DMS79 (cell line): Measurements from ENCODE around the gene NUP98.

ENCODE experiments used
- DNase-seq: peaks from one replicate; lab custom pipeline; 2025; lab: John Stamatoyannopoulos, UW

The NUP98 gene

GRCh38 chr11:3797329-3798090, at the start of gene NUP98:
Gene NUP98, minus strand, starts transcription at chr11:3797554. Its CDS starts 15,437 bp downstream, at chr11:3782117.
- DNase-seq = peak; percentile 99

- DNase-seq = no peak
Measured at GRCh38 chr11:3845670-3846069, 48.3 kb upstream of the NUP98 start.

- DNase-seq = no peak
Measured at GRCh38 chr11:3845246-3845645, 47.9 kb upstream of the NUP98 start.

DNA sequence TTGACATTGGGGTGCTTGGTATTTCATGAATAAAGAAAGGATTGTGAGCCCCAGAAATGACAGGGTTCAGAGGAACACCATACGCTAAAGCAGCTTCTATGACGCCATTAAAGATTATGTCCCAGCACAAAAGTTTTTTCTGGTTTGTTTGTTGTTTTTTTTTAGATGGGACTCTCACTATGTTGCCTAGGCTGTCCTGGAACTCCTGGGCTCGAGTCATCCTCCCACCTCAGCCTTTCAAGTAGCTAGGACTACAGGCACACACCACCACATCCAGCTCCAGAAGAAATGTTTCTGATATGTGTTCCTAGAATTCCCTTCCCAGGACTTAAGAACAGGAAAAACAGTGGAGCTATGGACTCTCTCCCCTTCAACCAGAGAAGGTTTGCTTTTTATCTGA, 46.0 kb upstream of the NUP98 start:
- DNase-seq = no peak

- DNase-seq = peak; percentile 50
Measured at GRCh38 chr11:3841426-3842350, 44.3 kb upstream of the NUP98 start.

- DNase-seq = no peak
Measured at GRCh38 chr11:3840870-3841425, 43.6 kb upstream of the NUP98 start, which contains the start of gene RHOG. Gene RHOG, minus strand, starts transcription at chr11:3840959. Its CDS starts 12,821 bp downstream, at chr11:3828138.

DNA sequence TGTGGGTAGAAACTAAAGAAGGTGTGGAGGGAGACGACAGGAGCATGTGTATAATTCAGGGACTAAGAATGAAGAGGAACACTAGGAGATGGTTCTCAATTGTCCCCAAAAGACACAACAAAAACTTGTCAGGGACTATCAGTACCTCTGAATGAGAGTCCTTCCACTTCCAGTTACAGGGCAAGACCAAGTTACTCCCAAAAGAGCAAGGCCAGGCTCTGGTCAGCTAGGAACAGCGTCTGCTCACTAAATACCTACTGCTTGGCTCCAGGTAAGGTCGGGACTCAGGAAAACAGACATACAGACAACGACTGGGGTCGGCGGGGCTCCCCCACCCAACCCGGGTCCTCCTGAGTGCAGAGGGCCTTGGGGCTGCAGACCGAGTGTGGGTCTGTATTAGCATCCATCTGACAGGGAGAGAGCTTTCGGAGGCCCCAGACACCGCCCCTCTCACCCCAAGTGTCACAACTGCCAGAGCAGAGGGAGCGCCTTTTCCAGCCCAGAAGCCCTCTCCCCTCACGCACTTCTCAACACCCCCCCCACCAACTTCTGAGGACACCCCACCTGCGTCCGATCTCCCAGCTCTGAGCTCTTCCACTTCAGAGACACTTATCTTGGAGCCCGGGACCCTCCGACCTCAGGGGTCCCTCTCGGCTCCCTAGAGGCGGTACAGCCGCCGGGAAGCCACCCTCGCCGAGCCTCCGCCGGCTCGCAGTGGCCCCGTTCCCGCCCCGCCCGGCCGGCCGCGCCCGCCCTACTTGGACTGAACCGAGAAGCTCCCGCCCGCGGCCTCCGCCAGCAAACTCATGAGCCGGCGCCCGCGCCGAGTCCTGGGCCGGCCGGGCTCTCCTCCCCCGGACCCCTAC, 42.9 kb upstream of the NUP98 start:
- no peak for DNase-seq

DNA sequence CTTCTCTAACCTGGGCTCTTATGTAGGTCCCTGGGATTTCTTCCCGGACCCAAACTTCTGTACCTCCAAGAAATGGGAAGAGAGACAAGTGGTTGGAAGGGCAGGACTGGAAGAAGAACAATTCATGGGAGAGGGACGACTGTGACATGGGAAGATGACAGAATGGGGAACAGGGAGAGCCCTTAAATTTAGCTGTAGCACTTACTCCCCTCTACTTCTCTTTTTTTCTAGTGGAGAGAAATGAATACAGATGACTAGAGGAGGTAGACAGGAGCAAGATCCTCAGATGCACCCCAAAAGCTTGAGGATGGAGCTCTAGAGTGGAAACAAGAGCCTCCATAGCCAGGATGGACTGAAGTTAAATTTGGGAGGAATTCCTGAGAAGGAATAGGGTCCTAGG, 41.1 kb upstream of the NUP98 start:
- DNase-seq = no peak

DNA sequence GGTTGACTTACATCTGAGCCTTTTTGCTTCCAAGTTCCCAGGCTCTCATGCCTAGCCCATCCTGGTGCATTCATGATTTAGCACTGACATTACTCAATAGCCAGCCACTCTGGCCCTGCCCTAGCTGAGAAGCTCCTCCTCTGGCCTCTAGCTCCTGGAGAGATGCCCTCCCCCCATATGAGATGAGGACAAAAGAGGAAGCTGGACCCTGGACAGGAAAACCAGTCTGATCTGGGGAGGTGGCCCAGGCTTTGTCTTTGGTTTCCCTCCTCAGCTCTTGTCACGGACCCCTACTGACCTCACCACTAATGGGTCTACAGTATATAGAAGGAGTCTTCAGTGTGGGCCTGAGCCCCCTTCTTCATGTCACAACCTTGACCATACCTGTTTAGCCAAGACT, 40.4 kb upstream of the NUP98 start:
- no peak for DNase-seq

GRCh38 chr11:3836903-3837302, 39.5 kb upstream of the NUP98 start:
- DNase-seq = no peak

GRCh38 chr11:3835751-3836150, 38.4 kb upstream of the NUP98 start:
- no peak for DNase-seq

GRCh38 chr11:3834664-3835461, 37.5 kb upstream of the NUP98 start:
- no peak for DNase-seq

- DNase-seq = no peak
Measured at GRCh38 chr11:3834349-3834663, 37.0 kb upstream of the NUP98 start.

GRCh38 chr11:3833449-3833848, 36.1 kb upstream of the NUP98 start:
- DNase-seq = no peak

DNA sequence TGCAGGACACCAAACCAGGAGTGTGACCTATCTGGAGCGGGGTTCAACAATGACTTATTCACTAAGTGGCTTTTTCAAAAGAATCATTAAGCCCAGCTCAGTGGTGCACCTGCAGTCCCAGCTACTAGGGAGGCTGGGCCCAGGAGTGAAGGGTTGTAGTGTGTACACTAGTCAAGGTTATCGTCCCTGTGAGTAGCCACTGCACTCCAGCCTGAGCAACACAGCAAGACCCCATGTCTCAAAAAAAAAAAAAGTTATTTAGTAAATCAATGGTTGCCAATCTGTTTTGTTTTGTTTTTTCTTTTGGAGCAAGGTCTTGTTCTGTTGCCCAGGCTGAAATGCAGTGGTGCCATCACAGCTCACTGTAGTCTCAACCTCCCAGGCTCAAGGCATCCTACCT, 35.5 kb upstream of the NUP98 start:
- DNase-seq = no peak

DNA sequence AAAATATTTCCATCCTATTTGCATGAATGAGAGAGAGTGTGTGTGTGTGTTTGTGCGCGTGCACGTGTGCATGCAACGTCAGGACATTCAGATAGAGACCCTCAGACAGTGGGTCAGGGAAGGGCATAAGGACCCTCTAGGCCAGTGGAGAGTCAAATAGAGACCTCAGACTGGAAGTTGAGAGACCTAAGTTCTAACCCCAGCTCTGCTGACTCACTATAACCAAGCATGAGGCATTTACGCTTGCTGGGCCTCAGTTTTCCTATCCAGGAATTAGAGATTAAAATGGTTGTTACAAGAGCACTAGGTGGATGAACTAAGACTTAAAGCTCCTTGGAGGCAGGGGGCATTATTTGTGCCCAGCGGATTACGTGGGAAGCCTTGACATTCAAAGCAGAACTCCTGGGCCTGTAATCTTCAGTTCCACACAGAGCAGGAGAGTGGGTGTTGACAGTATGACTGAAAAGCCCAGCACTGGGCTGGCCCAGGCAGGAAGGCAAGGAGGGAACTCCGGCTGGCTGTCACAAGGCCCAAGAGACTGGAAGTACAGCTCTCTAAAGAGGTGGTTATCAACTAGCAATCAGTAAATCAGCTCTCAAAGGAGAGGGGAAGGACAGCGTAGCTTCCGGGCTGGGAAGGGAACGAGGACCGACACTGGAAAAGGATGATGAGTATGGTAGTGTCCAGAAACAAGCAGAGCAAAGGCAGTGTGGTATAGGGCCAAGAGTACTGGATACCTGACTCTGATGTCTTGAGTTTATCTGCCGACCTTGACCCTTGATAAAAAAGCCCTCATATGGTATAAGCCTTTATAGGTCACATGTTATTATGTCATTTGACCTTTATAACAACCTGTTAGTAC, 34.3 kb upstream of the NUP98 start:
- no peak for DNase-seq

GRCh38 chr11:3830730-3831129, 33.4 kb upstream of the NUP98 start:
- DNase-seq = no peak

GRCh38 chr11:3830088-3830487, 32.7 kb upstream of the NUP98 start:
- no peak for DNase-seq

GRCh38 chr11:3827434-3828186, 30.3 kb upstream of the NUP98 start:
- DNase-seq = no peak
